Measurements from ENCODE around the gene NDST4. TPM values are rescaled to one million over a fixed set of nuclear protein-coding genes. Genes with fewer than 3 reads are reported as not detected.

Gene NDST4
- total RNA-seq, 1 experiment from 2014 or later, result 0.05 TPM

DNA sequence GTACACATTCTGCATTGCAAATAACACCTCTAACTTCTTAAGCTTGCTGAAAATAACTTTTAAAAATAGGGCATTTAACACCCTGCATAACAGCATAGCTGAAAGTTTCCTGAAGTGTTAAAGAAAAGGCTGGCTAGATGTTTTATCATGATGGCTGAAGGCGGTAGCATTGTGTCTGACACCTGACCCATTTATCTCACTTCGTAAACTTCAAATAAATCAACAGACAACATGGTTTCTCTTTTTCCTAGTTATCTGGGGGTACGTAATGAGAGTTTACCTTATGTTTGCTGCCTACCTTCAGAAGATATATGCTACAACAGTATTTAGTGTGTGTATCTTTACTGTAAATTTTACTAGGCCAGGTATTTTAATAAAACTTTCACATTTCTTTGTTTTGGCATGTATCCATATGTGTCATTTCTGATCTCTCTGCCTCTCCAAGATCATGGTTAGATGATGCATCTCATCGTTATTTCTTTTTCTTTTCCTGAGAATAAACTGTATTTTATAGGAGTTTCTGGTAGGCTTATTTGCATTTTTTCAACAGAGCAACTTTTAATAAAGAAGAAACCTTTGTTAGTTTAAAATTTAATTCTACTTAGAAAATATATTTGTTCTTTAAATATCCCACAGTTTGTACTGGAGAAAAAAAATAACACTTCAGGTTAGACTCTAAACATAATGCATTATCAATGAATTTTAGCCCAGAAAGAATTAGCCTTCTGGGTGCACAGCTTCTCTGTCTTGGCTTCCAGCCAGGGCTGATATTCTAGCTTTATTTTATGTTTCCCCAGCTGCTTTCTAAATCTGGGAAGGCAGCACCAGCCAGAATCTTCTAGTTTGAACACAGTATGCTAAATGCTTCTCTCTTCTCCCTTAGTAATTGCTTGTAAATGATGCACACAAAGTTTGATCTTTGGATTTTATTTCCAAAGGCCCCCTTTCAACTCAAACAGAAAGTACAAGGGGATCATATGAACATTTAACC lies 2.9 kb downstream of the NDST4 start:
- Histone ChIP-seq H3K4me3 (no peak overlapping the region), H3K9me3 (replicated peaks) (no peaks in the 10 kb centered on the region), H3K27me3 (replicated peaks) (peaks cover 5% of the 10 kb centered on the region; the same call in 1 of the 2 replicates), H3K27ac (no peak overlapping the region), H3K4me1 (replicated peaks) (no peaks in the 10 kb centered on the region), H3K36me3 (no peaks in the 10 kb centered on the region)
- no peak for DNase-seq (ENCODE audit: low read depth in 1 of 2, low spot score in 2 of 2)

DNA sequence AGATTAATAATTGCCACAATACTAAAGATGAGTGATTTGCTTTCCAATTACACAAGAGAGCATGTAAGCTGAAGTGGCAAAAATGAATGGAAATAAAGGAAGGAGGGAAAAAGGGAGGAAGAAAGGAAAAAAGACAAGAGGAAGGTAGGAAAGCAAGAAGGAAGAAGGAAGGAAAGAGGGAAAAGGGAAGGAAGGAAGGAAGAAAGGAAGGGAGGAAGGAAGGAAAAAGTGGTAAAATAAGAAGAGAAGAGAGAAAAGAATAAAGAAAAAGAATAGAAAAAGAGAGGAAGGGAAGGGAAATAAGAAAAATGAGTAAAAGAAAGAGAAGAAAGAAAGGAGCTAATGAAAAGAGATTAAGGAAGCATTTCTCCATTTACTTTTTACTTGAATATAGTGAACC lies 4.6 kb downstream of the NDST4 start:
- no peaks in the 10 kb centered on the region for H3K4me1 ChIP-seq (replicated peaks)
- DNase-seq (ENCODE audit: low read depth in 1 of 2, low spot score in 2 of 2), result no peak
- no peak overlapping the region for H3K27ac ChIP-seq
- H3K9me3 ChIP-seq (replicated peaks), result no peaks in the 10 kb centered on the region
- H3K27me3 ChIP-seq (replicated peaks), result peaks cover 2% of the 10 kb centered on the region; the same call in 1 of the 2 replicates
- no peaks in the 10 kb centered on the region for H3K36me3 ChIP-seq
- no peak overlapping the region for H3K4me3 ChIP-seq

DNA sequence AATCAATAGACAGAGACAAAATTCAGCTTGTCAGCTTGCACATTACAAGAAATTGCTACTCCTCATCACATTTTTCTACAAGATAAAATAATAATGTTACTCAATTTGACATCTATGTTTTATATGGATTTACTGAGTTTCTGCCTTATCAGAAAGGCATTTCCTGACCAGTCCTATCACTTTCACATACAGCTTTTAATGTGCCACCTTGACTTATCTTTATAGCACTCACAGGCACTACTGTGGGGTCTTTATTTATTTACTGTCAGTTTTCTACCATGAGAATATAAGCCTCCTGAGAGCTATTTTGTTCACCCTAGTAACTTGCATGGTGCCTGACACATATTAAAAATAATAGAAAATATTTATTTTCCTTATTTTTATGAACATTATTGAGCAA lies 6.0 kb downstream of the NDST4 start:
- H3K4me3 ChIP-seq, result no peak overlapping the region
- H3K27me3 ChIP-seq (replicated peaks), result no peaks in the 10 kb centered on the region
- H3K36me3 ChIP-seq, result no peaks in the 10 kb centered on the region
- H3K4me1 ChIP-seq (replicated peaks), result no peaks in the 10 kb centered on the region
- DNase-seq (ENCODE audit: low read depth in 1 of 2, low spot score in 2 of 2), result no peak
- H3K27ac ChIP-seq, result no peak overlapping the region
- no peaks in the 10 kb centered on the region for H3K9me3 ChIP-seq (replicated peaks)

DNA sequence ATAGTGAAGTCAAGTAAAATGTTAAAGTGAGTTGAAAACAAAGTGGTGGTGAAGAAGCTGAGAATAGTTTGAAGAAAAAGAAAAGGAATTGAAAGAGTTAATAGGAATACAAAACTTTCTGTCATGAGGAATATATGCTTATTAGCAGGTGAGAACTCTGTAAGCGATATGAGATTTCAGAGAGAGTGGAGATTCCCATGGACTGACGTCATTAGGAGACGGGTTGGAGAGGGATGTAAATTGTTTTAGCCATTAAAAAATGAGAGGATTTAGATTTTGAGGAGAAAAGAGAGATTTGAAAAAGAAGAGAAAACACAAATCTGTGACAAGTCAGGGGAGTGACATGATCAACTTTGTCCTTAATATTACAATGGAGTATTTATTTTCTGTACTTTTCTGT lies 11.7 kb downstream of the NDST4 start:
- no peaks in the 10 kb centered on the region for H3K9me3 ChIP-seq (replicated peaks)
- no peak overlapping the region for H3K4me3 ChIP-seq
- H3K4me1 ChIP-seq (replicated peaks), result no peaks in the 10 kb centered on the region
- DNase-seq (ENCODE audit: low read depth in 1 of 2, low spot score in 2 of 2), result no peak
- H3K27me3 ChIP-seq (replicated peaks), result no peaks in the 10 kb centered on the region
- no peaks in the 10 kb centered on the region for H3K36me3 ChIP-seq
- no peak overlapping the region for H3K27ac ChIP-seq

DNA sequence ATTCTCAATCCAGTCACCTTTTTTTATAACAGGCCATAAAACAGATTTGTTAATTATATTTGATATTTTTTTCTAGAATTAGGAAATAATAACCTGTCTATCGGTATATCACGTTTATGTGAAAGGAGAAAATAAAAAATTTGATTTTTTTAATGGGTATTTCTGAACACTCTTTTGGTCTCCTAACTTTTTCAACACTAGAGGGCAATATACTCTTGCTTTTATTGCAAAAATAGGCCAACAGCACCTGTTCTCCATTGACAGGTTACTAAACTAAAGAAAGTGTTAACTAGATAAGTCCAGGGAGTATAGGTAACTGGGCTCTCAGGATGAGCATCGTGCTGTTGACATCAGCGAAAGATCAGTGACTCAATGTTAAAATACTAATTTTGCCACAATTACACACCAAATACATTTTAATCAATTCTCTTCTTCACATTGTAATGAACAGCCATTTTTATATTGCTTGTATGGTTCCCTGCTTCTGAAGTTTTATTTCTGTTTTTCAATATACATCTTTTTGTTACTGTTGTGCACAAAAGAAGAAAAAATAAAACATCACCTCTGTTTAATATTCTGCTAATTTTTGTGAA lies 22.8 kb downstream of the NDST4 start:
- no peak overlapping the region for H3K27ac ChIP-seq
- no peaks in the 10 kb centered on the region for H3K9me3 ChIP-seq (replicated peaks)
- H3K27me3 ChIP-seq (replicated peaks), result no peaks in the 10 kb centered on the region; the same call in 1 of the 2 replicates
- no peak overlapping the region for H3K4me3 ChIP-seq
- no peak for DNase-seq (ENCODE audit: low read depth in 1 of 2, low spot score in 2 of 2)
- no peaks in the 10 kb centered on the region for H3K36me3 ChIP-seq
- H3K4me1 ChIP-seq (replicated peaks), result no peaks in the 10 kb centered on the region

DNA sequence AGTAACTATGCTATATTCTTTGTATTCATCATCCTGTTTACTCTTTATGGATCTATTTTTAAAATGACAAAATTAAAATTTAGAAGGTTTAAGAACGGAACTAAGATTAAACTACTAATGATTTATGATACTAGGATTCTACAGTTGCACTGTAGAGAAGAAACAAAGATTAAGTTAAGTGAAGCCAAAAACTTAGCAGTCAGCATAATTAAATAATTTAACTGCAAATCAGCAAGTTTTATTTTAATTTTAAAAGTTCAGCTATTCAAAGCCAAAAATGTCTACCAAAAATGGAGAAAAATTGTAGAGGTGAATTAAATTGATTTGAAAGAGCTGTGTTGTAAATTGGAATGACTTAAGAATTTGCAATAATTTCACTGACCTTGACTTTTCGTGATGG lies 30.8 kb downstream of the NDST4 start:
- no peak for DNase-seq (ENCODE audit: low read depth in 1 of 2, low spot score in 2 of 2)

DNA sequence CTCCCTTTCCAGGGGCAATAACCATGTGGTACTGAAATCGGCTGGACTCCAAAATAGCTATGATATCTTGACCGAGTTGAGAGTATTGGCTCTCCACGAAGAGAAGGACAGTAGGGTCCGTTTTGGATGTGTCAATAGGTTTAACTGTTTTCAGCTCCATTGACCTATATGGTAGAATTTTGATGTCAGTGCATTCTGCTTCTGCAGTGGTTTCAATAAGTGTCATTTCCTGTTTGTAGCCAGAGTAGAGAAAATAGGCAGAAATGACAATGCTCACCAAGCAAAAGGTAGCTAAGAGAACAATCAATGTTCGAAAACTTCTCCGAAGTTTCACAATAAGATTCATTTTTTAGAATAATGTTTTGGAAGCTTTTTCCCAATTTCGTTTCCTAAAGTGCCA lies 36.7 kb downstream of the NDST4 start:
- no peaks in the 10 kb centered on the region for H3K36me3 ChIP-seq
- H3K27me3 ChIP-seq (replicated peaks), result no peaks in the 10 kb centered on the region; the same call in 1 of the 2 replicates
- no peaks in the 10 kb centered on the region for H3K4me1 ChIP-seq (replicated peaks)
- no peak overlapping the region for H3K27ac ChIP-seq
- no peaks in the 10 kb centered on the region for H3K9me3 ChIP-seq (replicated peaks)
- no peak overlapping the region for H3K4me3 ChIP-seq
- DNase-seq (ENCODE audit: low read depth in 1 of 2, low spot score in 2 of 2), result no peak

More for the DNA sequence above, 30.8 kb downstream of the NDST4 start:
- Histone ChIP-seq H3K4me1 (replicated peaks) (no peaks in the 10 kb centered on the region), H3K36me3 (no peaks in the 10 kb centered on the region), H3K9me3 (replicated peaks) (no peaks in the 10 kb centered on the region), H3K27ac (no peak overlapping the region), H3K4me3 (no peak overlapping the region), H3K27me3 (replicated peaks) (no peaks in the 10 kb centered on the region)

DNA sequence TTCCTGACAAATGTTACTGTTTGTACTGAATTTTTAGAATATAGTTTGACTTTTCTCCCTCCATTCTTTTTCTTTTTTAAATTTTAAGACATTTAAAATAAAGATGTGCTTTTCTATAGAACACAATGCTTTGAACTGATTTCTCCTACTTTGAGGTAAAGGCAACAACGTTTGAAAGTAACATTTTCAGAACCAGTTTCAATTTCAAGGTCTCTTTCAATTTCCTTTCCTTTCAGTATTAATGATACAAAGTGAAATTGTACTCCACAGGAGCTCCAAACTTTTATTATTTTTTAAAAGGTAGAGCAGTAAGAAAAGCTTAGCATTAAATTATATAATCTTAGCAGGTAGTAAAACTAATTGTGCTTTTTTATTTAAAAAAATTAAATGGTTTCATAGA lies 54.9 kb downstream of the NDST4 start:
- H3K4me3 ChIP-seq, result no peak overlapping the region
- H3K27me3 ChIP-seq (replicated peaks), result no peaks in the 10 kb centered on the region
- H3K27ac ChIP-seq, result no peak overlapping the region
- no peaks in the 10 kb centered on the region for H3K9me3 ChIP-seq (replicated peaks)
- no peaks in the 10 kb centered on the region for H3K36me3 ChIP-seq
- no peak for DNase-seq (ENCODE audit: low read depth in 1 of 2, low spot score in 2 of 2)
- no peaks in the 10 kb centered on the region; the same call in 1 of the 2 replicates for H3K4me1 ChIP-seq (replicated peaks)

DNA sequence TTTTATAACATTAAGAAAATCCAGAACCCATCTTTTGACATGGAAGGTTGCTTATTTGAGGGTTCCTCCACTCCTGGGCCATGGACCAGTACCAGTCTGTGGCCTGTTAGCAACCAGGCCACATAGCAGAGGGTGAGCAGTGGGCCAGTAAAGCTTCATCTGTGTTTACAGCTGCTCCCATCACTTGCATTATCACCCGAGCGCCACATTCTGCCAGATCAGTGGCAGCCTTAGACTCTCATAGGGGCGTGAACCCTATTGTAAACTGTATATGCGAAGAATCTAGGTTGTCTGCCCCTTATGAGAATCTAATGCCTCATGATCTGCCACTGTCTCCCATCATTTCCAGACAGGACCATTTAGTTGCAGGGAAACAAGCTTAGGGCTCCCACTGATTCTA lies 58.6 kb downstream of the NDST4 start:
- Histone ChIP-seq H3K27me3 (replicated peaks) (no peaks in the 10 kb centered on the region), H3K36me3 (no peaks in the 10 kb centered on the region), H3K4me3 (no peak overlapping the region), H3K27ac (no peak overlapping the region), H3K4me1 (replicated peaks) (no peaks in the 10 kb centered on the region; the same call in 1 of the 2 replicates), H3K9me3 (replicated peaks) (no peaks in the 10 kb centered on the region)
- no peak for DNase-seq (ENCODE audit: low read depth in 1 of 2, low spot score in 2 of 2)

DNA sequence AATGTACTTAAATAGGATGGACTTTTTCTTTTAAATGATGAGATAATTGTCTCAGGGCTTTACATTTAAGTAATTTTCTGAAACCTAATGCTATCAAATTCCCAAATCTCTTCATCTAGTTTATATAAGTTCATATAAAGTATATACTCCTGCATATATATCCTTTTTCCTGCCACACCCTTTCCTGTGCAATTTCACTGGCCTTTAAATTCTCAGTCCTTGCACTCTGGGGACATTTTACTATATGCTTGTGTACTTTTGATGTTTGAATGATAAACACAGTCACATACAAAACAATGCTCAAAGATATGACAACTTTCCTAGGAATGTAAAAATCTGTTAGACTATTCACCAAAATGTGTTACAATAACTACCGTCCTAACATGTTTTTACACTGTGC lies 60.1 kb downstream of the NDST4 start:
- DNase-seq (ENCODE audit: low read depth in 1 of 2, low spot score in 2 of 2), result peak in 1 of 2 experiments; percentile 10
- no peak overlapping the region for H3K27ac ChIP-seq
- H3K9me3 ChIP-seq (replicated peaks), result no peaks in the 10 kb centered on the region
- no peak overlapping the region for H3K4me3 ChIP-seq
- H3K36me3 ChIP-seq, result no peaks in the 10 kb centered on the region
- H3K27me3 ChIP-seq (replicated peaks), result no peaks in the 10 kb centered on the region
- no peaks in the 10 kb centered on the region; the same call in 1 of the 2 replicates for H3K4me1 ChIP-seq (replicated peaks)

DNA sequence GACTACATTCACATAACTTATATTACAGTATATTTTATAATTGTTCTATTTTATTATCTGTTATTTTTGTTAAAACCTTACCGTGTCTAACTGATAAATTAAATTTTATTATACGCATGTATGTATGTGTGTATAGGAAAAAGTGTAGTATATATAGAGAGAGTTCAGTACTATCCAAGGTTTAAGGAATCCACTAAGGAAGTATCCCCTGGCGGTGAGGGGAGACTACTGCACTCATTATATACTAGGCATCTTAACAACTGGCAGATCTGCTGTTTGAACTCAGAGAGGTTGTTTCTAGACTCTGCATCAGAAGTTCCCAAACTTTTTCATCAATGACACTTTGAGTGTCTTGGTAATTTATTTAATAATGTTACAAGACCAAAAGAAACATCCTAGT lies 70.9 kb downstream of the NDST4 start:
- no peak for DNase-seq (ENCODE audit: low read depth in 1 of 2, low spot score in 2 of 2)
- Histone ChIP-seq H3K27me3 (replicated peaks) (no peaks in the 10 kb centered on the region; the same call in 1 of the 2 replicates), H3K4me1 (replicated peaks) (no peaks in the 10 kb centered on the region), H3K4me3 (no peak overlapping the region), H3K36me3 (no peaks in the 10 kb centered on the region), H3K9me3 (replicated peaks) (no peaks in the 10 kb centered on the region), H3K27ac (no peak overlapping the region)

DNA sequence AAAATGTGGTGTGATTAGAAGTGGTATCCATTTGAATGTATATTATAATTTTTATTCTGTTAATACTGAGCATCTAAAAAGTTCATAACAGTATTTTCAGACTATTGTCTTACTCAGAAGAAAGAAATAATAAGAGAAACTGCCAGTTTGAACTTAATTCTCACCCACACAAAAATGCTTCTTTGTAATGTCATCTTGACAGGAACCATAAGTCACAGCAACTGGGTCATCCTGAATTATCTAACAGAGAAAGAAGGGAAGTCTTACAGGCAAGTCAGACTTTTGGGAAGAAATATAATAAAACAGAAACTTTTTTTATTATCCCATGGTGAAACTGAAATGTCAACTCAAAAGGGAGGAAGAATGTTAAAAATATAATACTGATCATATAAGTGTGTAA lies 83.1 kb downstream of the NDST4 start:
- DNase-seq (ENCODE audit: low read depth in 1 of 2, low spot score in 2 of 2), result no peak
- no peak overlapping the region for H3K27ac ChIP-seq
- no peak overlapping the region for H3K4me3 ChIP-seq
- no peaks in the 10 kb centered on the region; the same call in 1 of the 2 replicates for H3K27me3 ChIP-seq (replicated peaks)
- H3K4me1 ChIP-seq (replicated peaks), result no peaks in the 10 kb centered on the region
- no peaks in the 10 kb centered on the region for H3K36me3 ChIP-seq
- no peaks in the 10 kb centered on the region for H3K9me3 ChIP-seq (replicated peaks)

DNA sequence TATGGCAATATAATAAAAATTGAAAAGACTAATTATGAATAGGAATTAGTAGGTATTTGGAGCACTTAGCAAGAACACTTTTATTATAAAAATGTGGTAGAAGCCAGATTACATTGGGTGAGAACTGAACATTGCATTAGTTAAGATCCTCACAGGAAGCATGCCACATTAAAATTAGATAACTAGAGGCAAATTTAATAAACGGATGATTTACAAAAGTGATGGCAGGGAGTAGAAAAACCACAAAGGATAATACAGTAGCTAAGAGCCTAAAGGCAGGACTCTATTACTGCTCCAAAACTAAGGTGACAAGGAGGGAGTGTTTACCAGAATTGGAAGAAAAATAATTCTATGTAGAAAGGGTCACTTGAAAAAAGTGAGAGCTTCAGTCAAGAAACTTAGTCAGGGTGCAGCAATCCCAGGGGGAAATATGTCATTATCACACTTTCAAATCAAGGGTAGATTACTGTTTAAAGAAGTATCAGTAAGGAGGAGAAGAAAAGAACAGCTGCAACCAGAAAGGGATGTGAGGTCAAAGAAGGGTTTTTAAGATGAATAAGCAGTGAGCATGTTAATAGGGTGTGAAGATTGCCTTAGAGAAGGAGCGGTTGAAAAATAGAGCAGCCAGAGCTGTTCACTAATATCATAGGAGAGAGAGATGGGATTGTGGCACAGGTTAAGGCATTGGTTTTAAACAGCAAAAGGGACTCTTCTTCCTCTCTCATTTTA lies 84.6 kb downstream of the NDST4 start:
- Histone ChIP-seq H3K27me3 (replicated peaks) (no peaks in the 10 kb centered on the region; the same call in 1 of the 2 replicates), H3K27ac (no peak overlapping the region), H3K4me1 (replicated peaks) (no peaks in the 10 kb centered on the region), H3K4me3 (no peak overlapping the region), H3K9me3 (replicated peaks) (no peaks in the 10 kb centered on the region), H3K36me3 (no peaks in the 10 kb centered on the region)
- no peak for DNase-seq (ENCODE audit: low read depth in 1 of 2, low spot score in 2 of 2)

Measured in SJSA1 (cell line).